ENCODE results near the gene TREX2. TPM values are rescaled to one million over a fixed set of nuclear protein-coding genes. Genes with fewer than 3 reads are reported as not detected.

The TREX2 gene
- total and polyA plus RNA-seq, 2 of the 4 experiments (the other 2 are of a cell fraction), result 0.36 to 0.84 TPM

GRCh38 chrX:153448556-153449367 lies 2.9 kb upstream of the TREX2 start:
- Histone ChIP-seq H2AK9ac (replicated peaks; ENCODE audit: low read depth, low read length, poor library complexity) (no peak overlapping the region), H3K27me3 (ENCODE audit: control insufficient read depth, insufficient read depth, low read length) (no peaks in the 10 kb centered on the region), H3K9me3 (ENCODE audit: control insufficient read depth, insufficient read depth, low read length) (no peaks in the 10 kb centered on the region; the same call in 1 of the 2 replicates), H3K4me1 (ENCODE audit: control insufficient read depth, insufficient read depth, low read length) (no peaks in the 10 kb centered on the region), H2BK20ac (ENCODE audit: low read depth, low read length) (no peak overlapping the region), H3K79me1 (ENCODE audit: low read depth in 1 of 2, low read length in 2 of 2) (no peaks in the 10 kb centered on the region), H3K4ac (ENCODE audit: low read depth, low read length) (no peak overlapping the region), H3K56ac (ENCODE audit: extremely low read depth, insufficient read depth, low read length) (no peak overlapping the region), H3K14ac (replicated peaks; ENCODE audit: low read depth, low read length) (no peak overlapping the region), H2BK15ac (ENCODE audit: low read depth, low read length) (no peak overlapping the region), H3K4me3 (ENCODE audit: insufficient read depth, low read depth, low read length) (no peak overlapping the region), H3K9ac (ENCODE audit: low read depth, low read length) (no peak overlapping the region), H2BK5ac (ENCODE audit: low read depth, low read length, poor library complexity, severe bottlenecking) (no peak overlapping the region), H3K4me2 (ENCODE audit: low read depth, low read length) (no peak overlapping the region), H2AFZ (replicated peaks; ENCODE audit: low read length, poor library complexity) (no peak overlapping the region), H2BK120ac (ENCODE audit: low read depth, low read length) (no peak overlapping the region), H4K91ac (ENCODE audit: insufficient read depth, low read depth, low read length) (no peak overlapping the region), H4K8ac (ENCODE audit: low read depth in 2 of 2, low read length in 2 of 2) (no peak overlapping the region), H4K5ac (ENCODE audit: low read depth, low read length) (no peak overlapping the region), H2AK5ac (ENCODE audit: low read depth, low read length) (no peak overlapping the region), H4K20me1 (ENCODE audit: insufficient read depth, low read length) (no peaks in the 10 kb centered on the region; the same call in 1 of the 2 replicates), H3K27ac (ENCODE audit: insufficient read depth, low read length) (no peak overlapping the region), H3K18ac (ENCODE audit: low read depth, low read length) (no peak overlapping the region), H3K23ac (ENCODE audit: low read depth, low read length) (no peak overlapping the region), H3K36me3 (ENCODE audit: control insufficient read depth, insufficient read depth, low read length) (no peaks in the 10 kb centered on the region), H3K9me1 (ENCODE audit: insufficient read depth, low read length) (no peaks in the 10 kb centered on the region)
- no peak for DNase-seq
- in situ Hi-C loops (cut with MboI; ENCODE audit: low sequenced_read_pairs), result no loop called here
- intact Hi-C loops (cut with micrococcal nuclease), result no loop called here
- ATAC-seq (ENCODE audit: low read depth), result no peak
- ChIA-PET CTCF (no interaction called here), POLR2A (ENCODE audit: unreplicated experiment) (no interaction called here)
- TF ChIP-seq USF2 (IDR thresholded peaks at IDR 0.05; ENCODE audit: low read depth, low read length) (no peak), BHLHE40 (IDR thresholded peaks at IDR 0.05; ENCODE audit: low read depth, low read length) (no peak), SMC3 (IDR thresholded peaks at IDR 0.05; ENCODE audit: low read depth, low read length) (no peak), RAD21 (IDR thresholded peaks at IDR 0.05; ENCODE audit: low read length) (no peak), ELK1 (IDR thresholded peaks at IDR 0.05; ENCODE audit: borderline replicate concordance, low read depth, low read length) (no peak), NFE2L2 (IDR thresholded peaks at IDR 0.05; ENCODE audit: low read depth, low read length) (no peak), RFX5 (IDR thresholded peaks at IDR 0.05; ENCODE audit: low read depth, low read length) (no peak), CHD1 (IDR thresholded peaks at IDR 0.05; ENCODE audit: low read depth, low read length) (no peak)
- no TSS peak for BruUV-seq (replicated peaks)
- 86% methylated on average over 13 of the region's 21 CpGs; no CpG with 5 or more reads in 1 of the 2 experiments for WGBS, 2 experiments (ENCODE audit: extremely low coverage in 2 of 2, insufficient read length in 1 of 2)
- dilution Hi-C loops (cut with HindIII; ENCODE audit: low sequenced_read_pairs, unreplicated experiment), result no loop called here

All from IMR-90 (cell line).